ENCODE measurements around the gene KCND3.
"Not testable (repeated sequence)": the region's sequence is repeated elsewhere in the genome, so short reads cannot be mapped to it uniquely, and the experiment has no call there.

Gene KCND3

GRCh38 chr1:111747282-111747734 is 242.2 kb downstream of the KCND3 start:
- peak; percentile 57 to 80 (median 63) for DNase-seq (ENCODE audit: low read depth in 2 of 3, low spot score in 1 of 3)

GRCh38 chr1:111746614-111746999 is 242.9 kb downstream of the KCND3 start:
- DNase-seq (ENCODE audit: low read depth in 2 of 3, low spot score in 1 of 3), result no peak

- DNase-seq (ENCODE audit: low read depth in 2 of 3, low spot score in 1 of 3), result no peak
Measured at GRCh38 chr1:111745675-111746613, 243.5 kb downstream of the KCND3 start.

GRCh38 chr1:111743679-111744101 is 245.8 kb downstream of the KCND3 start:
- no peak for DNase-seq (ENCODE audit: low read depth in 2 of 3, low spot score in 1 of 3)

- DNase-seq (ENCODE audit: low read depth in 2 of 3, low spot score in 1 of 3), result no peak
Measured at GRCh38 chr1:111742938-111743549, 246.4 kb downstream of the KCND3 start.

GRCh38 chr1:111742292-111742691 is 247.2 kb downstream of the KCND3 start:
- DNase-seq (ENCODE audit: low read depth in 2 of 3, low spot score in 1 of 3), result not testable (repeated sequence)

- no peak for DNase-seq (ENCODE audit: low read depth in 2 of 3, low spot score in 1 of 3)
Measured at GRCh38 chr1:111739925-111740765, 249.3 kb downstream of the KCND3 start.

GRCh38 chr1:111739194-111739924 is 250.1 kb downstream of the KCND3 start, which contains the start of gene INKA2:
Gene INKA2 (minus strand): TSS chr1:111739395. CDS start chr1:111739242, 153 bp downstream.
- peak; percentile 60 to 78 (median 60) for DNase-seq (ENCODE audit: low read depth in 2 of 3, low spot score in 1 of 3)

GRCh38 chr1:111738436-111739193 is 250.9 kb downstream of the KCND3 start:
- DNase-seq (ENCODE audit: low read depth in 2 of 3, low spot score in 1 of 3), result peak in 1 of 3 donors; percentile 38

- DNase-seq (ENCODE audit: low read depth in 2 of 3, low spot score in 1 of 3), result no peak
Measured at GRCh38 chr1:111738133-111738435, 251.4 kb downstream of the KCND3 start.

- no peak for DNase-seq (ENCODE audit: low read depth in 2 of 3, low spot score in 1 of 3)
Measured at GRCh38 chr1:111737216-111738132, 252.0 kb downstream of the KCND3 start.

GRCh38 chr1:111736548-111737215 is 252.8 kb downstream of the KCND3 start:
- no peak for DNase-seq (ENCODE audit: low read depth in 2 of 3, low spot score in 1 of 3)

- DNase-seq (ENCODE audit: low read depth in 2 of 3, low spot score in 1 of 3), result no peak
Measured at GRCh38 chr1:111735858-111736544, 253.5 kb downstream of the KCND3 start.

- no peak for DNase-seq (ENCODE audit: low read depth in 2 of 3, low spot score in 1 of 3)
Measured at GRCh38 chr1:111735321-111735720, 254.1 kb downstream of the KCND3 start.

- DNase-seq (ENCODE audit: low read depth in 2 of 3, low spot score in 1 of 3), result no peak
Measured at GRCh38 chr1:111734856-111735255, 254.6 kb downstream of the KCND3 start.

GRCh38 chr1:111734426-111734825 is 255.0 kb downstream of the KCND3 start:
- no peak for DNase-seq (ENCODE audit: low read depth in 2 of 3, low spot score in 1 of 3)

- DNase-seq (ENCODE audit: low read depth in 2 of 3, low spot score in 1 of 3), result no peak
Measured at GRCh38 chr1:111733992-111734341, 255.5 kb downstream of the KCND3 start.

Measured in stimulated activated CD4-positive, alpha-beta T cell treated with anti-CD3 and anti-CD28 coated beads, Interleukin-12 subunit alpha, Interleukin-12 subunit beta, amount 100 ng/mL, for 48 hours (primary cell).